ENCODE data around the gene MAPKAP1.

- TF ChIP-seq CTCF (IDR thresholded peaks at IDR 0.05) (no peak), POLR2AphosphoS5 (IDR thresholded peaks at IDR 0.05; ENCODE audit: insufficient read depth in 1 of 2, low read depth in 1 of 2) (no peak)
These were observed 52.9 kb downstream of the MAPKAP1 start for GRCh38 chr9:125654121-125654520.

All from vagina (tissue), 2 donors.